Heart right ventricle (tissue), 16 donors: ENCODE data around the gene KSR2. TPM values are rescaled to one million over a fixed set of nuclear protein-coding genes. Genes with fewer than 3 reads are reported as not detected.

Experiments used
- ATAC-seq, 8 donors: fragments of 200-7000 bp; cut with Tn5 transposase; one replicate each; pipeline ENCODE4 v1.9.1; 2020; ENCODE audit warnings: mild to moderate bottlenecking in 8 of 8, moderate library complexity in 8 of 8, moderate number of reproducible peaks in 1 of 8
- DNase-seq, 2 donors: peaks; one replicate each; pipeline ENCODE4 v3.0.0-alpha.2; 2020
- H3K27ac ChIP-seq, 10 donors: fragments of 200-600 bp; sonication (generic) in 2 of 10; one replicate each; pipeline versions ENCODE4 v1.5.0 to v1.8.0; 2020 to 2022; ENCODE audit warnings: mild to moderate bottlenecking in 3 of 10
- H3K27me3 ChIP-seq, 7 donors: fragments of 200-600 bp; one replicate each; pipeline ENCODE4 v1.8.0; 2021 to 2022; ENCODE audit warnings: mild to moderate bottlenecking in 2 of 7
- H3K36me3 ChIP-seq, 9 donors: fragments of 200-600 bp; sonication (generic) in 1 of 9; one replicate each; pipeline versions ENCODE4 v1.5.0 to v1.8.0; 2020 to 2022; ENCODE audit warnings: mild to moderate bottlenecking in 2 of 9
- H3K4me1 ChIP-seq, 9 donors: fragments of 200-600 bp; sonication (generic) in 1 of 9; one replicate each; pipeline versions ENCODE4 v1.5.0 to v1.8.0; 2020 to 2022; ENCODE audit warnings: mild to moderate bottlenecking in 4 of 9
- H3K4me3 ChIP-seq, 10 donors: fragments of 200-600 bp; sonication (generic) in 2 of 10; one replicate each; pipeline versions ENCODE4 v1.5.0 to v1.8.0; 2020 to 2022; ENCODE audit warnings: mild to moderate bottlenecking in 7 of 10, moderate library complexity in 2 of 10
- H3K9me3 ChIP-seq, 11 donors: fragments of 200-600 bp in 10 of 11; sonication (generic) in 2 of 11; one replicate each; pipeline versions ENCODE4 v1.5.0 to v1.8.0; 2013 to 2022; ENCODE audit warnings: mild to moderate bottlenecking in 2 of 11, control low read depth in 1 of 11, moderate library complexity in 1 of 11
- CTCF ChIP-seq, 9 donors: fragments of 200-600 bp; sonication (generic) in 2 of 9; IDR thresholded peaks; one replicate each; pipeline versions ENCODE4 v1.5.0 to v1.8.0; 2021 to 2022; ENCODE audit warnings: antibody characterized with exemption in 9 of 9, mild to moderate bottlenecking in 5 of 9, moderate library complexity in 1 of 9
- WGBS, 2 donors: extraction: QIAGEN DNeasy Blood & Tissue Kit; methylation state at CpG; one replicate each; pipeline ENCODE4 v1.1.7; 2013; ENCODE audit warnings: inconsistent platforms in 1 of 2; 5-methylcytosine and 5-hydroxymethylcytosine counted together
- intact Hi-C, 10 donors: fragments of 100-400 bp; cut with DNase I; formaldehyde crosslinking; loops; one replicate each; pipeline versions ENCODE4 v1.11.1 to v1.14.2; 2022
- polyA plus RNA-seq, 2 donors: library from polyadenylated mRNA; stranded (reverse); fragments of 200-250 nt; gene quantifications; one replicate each; pipeline ENCODE4 v1.2.3, GENCODE V29; 2013
- total RNA-seq, 10 donors: library from RNA; stranded (reverse); fragmentation: NEBNext Ultra II Directional in 3 of 10; extraction: Animal tissue kit (Norgen Biotek cat#: 25700) in 3 of 10; gene quantifications; one replicate each; pipeline versions ENCODE4 v1.2.1 to v1.2.4, GENCODE V29; 2021 to 2023
- donor health status: Arrhythmogenic right ventricular cardiomyopathy.
- donor health status: ischemic (EF 13 %, LVEDD 7.1; RV severe dilation, severe dysfunction).
- donor health status: healthy with polysubstance abuse.
- donor health status: DM: no; HTN: yes; CAD: no.
- donor health status: DM: no; HTN: no; CAD: no.
- donor health status: ischemic (EF 25% LVEDD 6.9; RV normal size, moderate dysfunction).
- donor health status: ischemic (EF 25% LVEDD 5.7; RV mildly dilated, moderate dysfunction).
- donor health status: healthy.
- donor health status: DM: yes; HTN: yes; CAD: no.
- donor health status: Ischemic cardiomyopathy.
- donor health status: ischemic (EF 35%, LVEDD 5.7; RV mildly dilated, moderate dysfunction).
- donor health status: nonischemic (EF 11% LVEDD 7.7; RV severe dilation, severe dysfunction).
- donor health status: DM: yes; HTN: yes; CAD: no.
- donor health status: PGD.
- donor health status: ischemic (EF 29% LVEDD 5.4; RV normal size, mild dysfunction).
- donor health status: nonischemic (EF 23%, LVEDD 6.1; RV moderate dilation, normal function).

KSR2 gene
- total and polyA plus RNA-seq, 12 donors, result 0.02 TPM; not detected in 9

- DNase-seq (no peak), ATAC-seq (no peak)
- intact Hi-C loops, result no loop called here
- 38 to 58% methylated on average over 2 of the region's 2 CpGs for WGBS, 2 donors
- TF ChIP-seq CTCF (IDR thresholded peaks at IDR 0.05), result no peak
- Histone ChIP-seq H3K4me3 (no peak overlapping the region), H3K27me3 (peaks cover 0 to 10% (median 0%) of the 10 kb centered on the region in 7 donors), H3K9me3 (peaks cover 0 to 3% (median 0%) of the 10 kb centered on the region in 11 donors), H3K36me3 (no peaks in the 10 kb centered on the region), H3K4me1 (peaks cover 0 to 16% (median 12%) of the 10 kb centered on the region in 9 donors), H3K27ac (peak overlapping the region in 1 of 10 donors; percentile 14)
These were observed 466.2 kb downstream of the KSR2 start for GRCh38 chr12:117502633-117503032.

- peaks cover 0 to 3% (median 0%) of the 10 kb centered on the region in 11 donors for H3K9me3 ChIP-seq
- intact Hi-C loops, result no loop called here
- ATAC-seq, result no peak
- peaks cover 0 to 6% (median 0%) of the 10 kb centered on the region in 7 donors for H3K27me3 ChIP-seq
- TF ChIP-seq CTCF (IDR thresholded peaks at IDR 0.05), result no peak
- no peaks in the 10 kb centered on the region for H3K36me3 ChIP-seq
- WGBS, 2 donors, result 84 to 88% methylated on average over 4 of the region's 4 CpGs
- H3K27ac ChIP-seq, result peak overlapping the region in 1 of 10 donors; percentile 14
- H3K4me3 ChIP-seq, result no peak overlapping the region
- peaks cover 0 to 16% (median 12%) of the 10 kb centered on the region in 9 donors for H3K4me1 ChIP-seq
- DNase-seq, result no peak
These were observed 466.6 kb downstream of the KSR2 start for GRCh38 chr12:117502233-117502632.

- H3K27ac ChIP-seq, result no peak overlapping the region
- peaks cover 0 to 16% (median 12%) of the 10 kb centered on the region in 9 donors for H3K4me1 ChIP-seq
- intact Hi-C loops, result no loop called here
- H3K36me3 ChIP-seq, result no peaks in the 10 kb centered on the region
- ATAC-seq (peak; percentile 79 to 97 (median 94)), DNase-seq (peak; percentile 34 to 48)
- TF ChIP-seq CTCF (IDR thresholded peaks at IDR 0.05), result no peak
- H3K27me3 ChIP-seq, result peaks cover 0 to 4% (median 0%) of the 10 kb centered on the region in 7 donors
- 46 to 58% methylated on average over 7 of the region's 7 CpGs for WGBS, 2 donors
- H3K4me3 ChIP-seq, result no peak overlapping the region
- H3K9me3 ChIP-seq, result peaks cover 0 to 3% (median 0%) of the 10 kb centered on the region in 11 donors
These were observed 467.5 kb downstream of the KSR2 start for GRCh38 chr12:117501076-117501869.

GRCh38 chr12:117499759-117500485 is 468.9 kb downstream of the KSR2 start:
- ATAC-seq, result no peak
- 57 to 62% methylated on average over 8 of the region's 8 CpGs for WGBS, 2 donors
- peaks cover 0 to 16% (median 12%) of the 10 kb centered on the region in 9 donors for H3K4me1 ChIP-seq

More at GRCh38 chr12:117499759-117500485, 468.9 kb downstream of the KSR2 start:
- no peaks in the 10 kb centered on the region for H3K36me3 ChIP-seq
- no peak overlapping the region for H3K27ac ChIP-seq
- TF ChIP-seq CTCF (IDR thresholded peaks at IDR 0.05), result no peak
- peaks cover 0 to 3% (median 0%) of the 10 kb centered on the region in 11 donors for H3K9me3 ChIP-seq
- intact Hi-C loops, result no loop called here
- H3K27me3 ChIP-seq, result peaks cover 0 to 4% (median 0%) of the 10 kb centered on the region in 7 donors
- DNase-seq, result no peak
- no peak overlapping the region for H3K4me3 ChIP-seq
